ENCODE data around the gene RBM14.

DNA sequence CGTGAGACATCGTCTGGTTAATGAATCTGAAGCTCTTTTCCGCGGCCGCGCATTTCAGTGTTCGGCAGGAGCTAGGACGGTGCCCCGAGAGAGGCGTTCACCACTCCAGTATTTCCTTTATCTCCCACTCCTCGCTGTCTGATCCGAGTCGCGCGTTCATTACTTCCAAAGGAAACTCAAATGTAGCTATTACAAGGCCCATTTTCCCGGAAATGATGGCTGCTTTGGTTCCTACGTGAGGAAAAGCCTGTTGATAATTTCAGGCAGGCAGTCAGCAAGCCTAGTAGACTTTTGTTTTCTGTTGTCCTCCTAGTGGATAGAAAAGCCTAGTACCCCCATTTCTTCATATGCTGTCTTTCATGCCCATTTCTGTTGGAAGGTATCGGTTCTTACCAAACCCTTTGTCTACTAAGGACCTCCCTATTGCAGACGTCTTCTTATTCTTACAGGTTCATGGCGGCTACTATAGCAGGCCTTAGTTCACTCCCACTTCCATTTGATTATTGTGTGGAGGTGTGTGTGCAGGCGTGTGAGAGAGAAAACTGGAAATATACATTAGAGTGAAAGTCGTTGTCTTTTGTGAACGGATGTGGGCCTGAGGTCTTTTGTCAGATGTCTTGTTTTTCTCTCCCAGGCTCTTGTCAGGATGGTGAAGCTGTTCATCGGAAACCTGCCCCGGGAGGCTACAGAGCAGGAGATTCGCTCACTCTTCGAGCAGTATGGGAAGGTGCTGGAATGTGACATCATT is 22.8 kb downstream of the RBM14 start:
- no peak for TF ChIP-seq EZH2 (IDR thresholded peaks at IDR 0.05; ENCODE audit: insufficient read depth, poor library complexity, severe bottlenecking)
- no peak for TF ChIP-seq EZH2phosphoT487 (IDR thresholded peaks at IDR 0.05; ENCODE audit: insufficient read depth, low read depth)
